UCSD-AML1 (cell line): ENCODE measurements around the gene TPSAB1.
"Not testable (repeated sequence)": the region's sequence is repeated elsewhere in the genome, so short reads cannot be mapped to it uniquely, and the experiment has no call there.

Source experiments
- DNase-seq: peaks from one replicate; lab custom pipeline; 2025; ENCODE audit not compliant: unreplicated experiment; lab: John Stamatoyannopoulos, UW

TPSAB1 gene

GRCh38 chr16:1264345-1265089, 24.0 kb downstream of the TPSAB1 start:
- no peak for DNase-seq

DNA sequence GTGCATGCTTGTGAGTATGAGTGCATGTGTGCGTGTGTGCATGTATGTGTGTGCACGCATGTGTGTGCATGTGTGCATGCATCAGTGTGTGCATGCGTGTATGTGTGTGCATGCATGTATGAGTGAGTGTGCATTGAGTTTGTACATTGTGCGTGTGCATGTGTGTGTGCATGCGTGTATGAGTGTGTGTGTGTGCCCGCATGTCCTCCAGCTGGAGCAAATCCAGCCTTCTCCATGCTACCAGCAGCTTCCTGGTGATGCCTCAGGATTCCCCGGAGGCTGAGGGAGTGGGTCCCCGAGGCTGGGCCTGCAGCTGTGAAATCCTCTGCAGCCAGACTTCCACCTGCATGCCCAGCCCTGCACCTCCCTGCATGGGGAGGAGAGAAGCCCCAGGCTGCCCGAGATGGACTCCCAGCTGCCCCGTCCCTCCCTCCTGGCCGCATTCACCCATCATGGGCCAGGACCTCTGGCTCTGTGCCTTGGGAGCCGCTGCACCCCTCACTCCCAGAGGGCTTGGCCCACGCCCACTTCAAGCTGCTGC, 24.7 kb downstream of the TPSAB1 start:
- no peak for DNase-seq

DNA sequence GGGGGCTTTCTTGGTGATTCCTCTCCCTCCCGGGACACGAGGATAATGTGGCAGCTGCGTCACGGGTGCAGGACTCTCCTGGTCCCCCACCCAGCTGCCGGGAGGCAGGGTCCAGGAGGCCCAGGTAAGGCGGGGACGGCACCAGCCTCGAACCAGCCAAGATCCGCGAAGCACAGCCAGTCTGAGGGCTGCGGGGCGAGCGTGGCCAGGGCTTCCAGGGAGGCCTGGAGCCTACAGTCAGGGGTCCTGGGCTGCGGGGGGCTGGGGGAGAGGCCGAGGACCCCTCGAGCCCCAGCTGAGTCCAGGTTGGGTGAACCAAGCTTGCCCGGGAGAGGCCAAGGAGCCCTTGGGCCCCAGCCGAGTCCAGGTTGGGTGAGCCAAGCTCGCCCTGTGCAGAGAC, 25.3 kb downstream of the TPSAB1 start:
- no peak for DNase-seq

DNA sequence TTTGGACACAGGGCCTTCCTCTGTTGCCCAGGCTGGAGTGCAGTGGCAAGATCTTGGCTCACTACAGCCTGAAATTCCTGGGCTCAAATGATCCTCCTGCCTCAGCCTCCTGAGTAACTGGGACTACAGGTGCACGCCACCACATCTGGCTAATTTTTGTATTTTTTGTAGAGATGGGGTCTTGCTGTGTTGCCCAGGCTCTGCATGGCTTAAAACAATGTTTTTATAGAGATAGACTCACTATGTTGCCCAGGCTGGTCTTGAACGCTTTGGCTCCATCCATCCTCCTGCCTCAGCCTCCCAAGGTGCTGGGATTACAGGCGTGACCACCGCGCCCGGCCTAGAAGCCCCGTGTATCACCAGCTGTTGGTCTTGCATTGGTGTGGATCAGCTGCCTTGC, 28.9 kb downstream of the TPSAB1 start:
- DNase-seq, result not testable (repeated sequence)

DNA sequence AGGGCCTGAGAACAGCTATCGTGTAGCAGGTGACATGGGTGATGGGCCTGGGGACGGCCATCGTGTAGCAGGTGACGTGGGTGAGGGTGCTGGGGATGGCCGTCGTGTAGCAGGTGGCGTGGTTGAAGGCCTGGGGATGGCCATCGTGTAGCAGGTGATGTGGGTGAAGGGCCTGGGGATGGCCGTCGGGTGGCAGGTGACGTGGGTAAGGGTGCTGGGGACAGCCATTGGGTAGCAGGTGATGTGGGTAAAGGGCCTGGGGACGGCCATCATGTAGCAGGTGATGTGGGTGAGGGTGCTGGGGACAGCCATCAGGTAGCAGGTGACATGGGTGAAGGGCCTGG, 30.8 kb downstream of the TPSAB1 start:
- no peak for DNase-seq

- not testable (repeated sequence) for DNase-seq
Observed at GRCh38 chr16:1271724-1272413, 31.4 kb downstream of the TPSAB1 start.

GRCh38 chr16:1272453-1273198, 32.1 kb downstream of the TPSAB1 start:
- no peak for DNase-seq

- no peak for DNase-seq
Observed at GRCh38 chr16:1273816-1274215, 33.3 kb downstream of the TPSAB1 start.

- DNase-seq, result no peak
Observed at GRCh38 chr16:1274767-1275166, 34.3 kb downstream of the TPSAB1 start.

DNA sequence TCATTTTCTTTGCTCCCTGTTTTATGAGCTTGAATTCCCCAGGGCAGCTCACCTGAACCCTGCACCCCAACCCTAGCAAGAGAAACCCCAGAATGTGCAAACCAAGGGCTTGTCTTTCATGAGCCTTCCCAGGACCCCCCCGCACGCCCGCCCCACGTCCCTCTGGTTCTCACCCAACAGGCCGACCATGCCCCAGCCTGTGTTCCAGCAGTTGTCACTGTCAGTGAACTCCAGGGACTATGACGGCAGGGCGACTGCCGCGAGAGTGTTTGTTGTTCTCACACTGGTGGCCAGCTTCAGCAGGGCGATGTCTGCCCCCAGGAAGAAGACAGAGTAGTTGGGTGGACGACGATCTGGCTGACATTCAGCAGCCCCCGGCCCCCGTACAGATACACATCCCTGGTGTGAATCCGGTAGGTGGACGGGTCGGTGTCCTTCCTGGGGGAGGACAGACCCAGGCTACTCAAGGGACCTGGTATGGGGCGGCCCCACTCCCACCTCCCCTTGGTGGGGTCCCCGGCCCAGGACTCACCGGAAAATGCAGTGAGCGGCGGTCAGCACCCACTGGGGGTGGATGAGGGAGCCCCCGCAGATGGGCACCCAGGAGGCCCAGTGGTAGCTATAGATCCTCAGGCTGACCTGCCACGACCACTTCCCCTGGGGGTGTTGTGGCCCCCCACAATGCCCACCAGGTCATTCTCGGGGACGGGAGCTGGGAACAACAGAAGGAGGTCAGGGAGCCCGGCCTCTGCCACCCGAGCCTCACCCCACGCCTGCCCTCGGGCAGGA, 35.5 kb downstream of the TPSAB1 start:
- DNase-seq, result no peak

GRCh38 chr16:1276580-1276878, 36.0 kb downstream of the TPSAB1 start:
- DNase-seq, result no peak

DNA sequence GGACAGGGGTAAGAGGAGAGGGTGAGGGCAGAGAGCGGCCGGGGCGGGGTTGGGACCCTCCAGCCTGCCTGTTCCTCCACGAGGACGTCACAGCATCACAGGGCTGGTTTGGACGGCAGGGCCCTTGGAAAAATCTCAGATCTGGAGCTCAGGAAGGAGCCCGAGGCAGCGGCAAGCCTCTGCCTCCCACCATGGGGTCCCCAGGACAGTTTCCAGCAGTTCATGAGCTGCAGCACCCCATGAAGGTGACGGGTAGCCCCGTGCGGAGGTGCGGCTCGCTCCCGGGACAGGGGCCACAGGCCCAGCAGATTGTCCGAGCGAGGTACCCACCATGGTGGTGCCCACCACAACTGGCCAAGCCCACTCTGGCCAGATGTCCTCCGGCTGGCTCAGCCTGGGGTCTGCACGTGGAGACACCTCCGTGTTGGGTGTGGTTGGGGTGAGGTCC, 36.7 kb downstream of the TPSAB1 start:
- DNase-seq, result no peak

GRCh38 chr16:1277617-1278282, 37.2 kb downstream of the TPSAB1 start:
- no peak for DNase-seq

DNA sequence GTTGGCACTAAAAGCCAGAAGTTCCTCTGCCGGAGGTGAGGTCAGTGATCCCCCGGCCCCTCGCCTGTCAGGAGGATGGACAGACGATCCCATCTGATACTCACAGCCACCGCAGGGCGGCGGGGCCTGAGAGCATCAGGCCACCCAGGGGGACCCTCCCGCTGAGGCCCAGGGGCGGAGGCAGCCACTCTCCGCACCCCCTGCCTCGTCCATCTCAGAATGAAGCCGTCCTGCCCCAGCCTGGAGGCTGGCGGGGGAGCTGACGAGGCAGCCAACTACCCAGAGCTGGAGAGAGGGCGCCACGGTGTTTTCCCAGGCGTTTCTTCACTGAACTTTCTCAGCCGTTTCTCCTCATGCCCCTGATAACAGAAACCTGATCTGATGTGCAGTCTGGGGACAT, 38.0 kb downstream of the TPSAB1 start:
- DNase-seq, result no peak

- no peak for DNase-seq
Observed at GRCh38 chr16:1279081-1279944, 38.8 kb downstream of the TPSAB1 start.

DNA sequence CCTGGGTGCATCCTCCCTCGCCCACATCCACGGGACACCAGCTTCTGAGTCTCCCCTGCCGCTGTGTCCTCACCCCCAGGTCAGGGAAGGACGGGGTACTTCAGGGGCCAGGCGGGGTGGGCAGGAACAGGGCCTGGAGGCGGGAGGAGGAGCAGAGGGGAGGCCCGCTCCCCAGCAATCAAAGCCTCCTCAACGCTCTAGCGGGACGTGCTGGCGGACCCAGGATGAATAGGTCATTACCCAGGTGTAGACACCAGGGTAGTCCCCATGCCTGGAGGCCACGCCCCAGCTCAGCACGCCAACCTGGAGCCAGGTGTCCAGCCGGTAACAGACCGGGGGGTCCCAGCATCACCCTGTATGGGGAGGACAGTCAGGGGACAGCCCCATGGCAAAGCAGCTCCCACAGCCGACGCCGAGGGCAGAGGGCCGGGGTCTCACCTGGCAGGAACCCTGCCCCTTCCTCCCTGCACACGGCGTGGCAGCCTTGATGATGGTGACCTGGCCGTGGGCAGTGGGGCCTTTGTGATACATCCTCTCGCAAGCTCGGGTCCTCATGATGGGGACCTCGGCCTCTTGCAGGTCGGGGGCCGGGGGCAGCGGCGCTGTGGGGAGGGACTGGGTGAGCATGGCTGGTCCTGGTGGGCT, 39.6 kb downstream of the TPSAB1 start:
- DNase-seq, result no peak

- no peak for DNase-seq
Observed at GRCh38 chr16:1280783-1281182, 40.3 kb downstream of the TPSAB1 start.

DNA sequence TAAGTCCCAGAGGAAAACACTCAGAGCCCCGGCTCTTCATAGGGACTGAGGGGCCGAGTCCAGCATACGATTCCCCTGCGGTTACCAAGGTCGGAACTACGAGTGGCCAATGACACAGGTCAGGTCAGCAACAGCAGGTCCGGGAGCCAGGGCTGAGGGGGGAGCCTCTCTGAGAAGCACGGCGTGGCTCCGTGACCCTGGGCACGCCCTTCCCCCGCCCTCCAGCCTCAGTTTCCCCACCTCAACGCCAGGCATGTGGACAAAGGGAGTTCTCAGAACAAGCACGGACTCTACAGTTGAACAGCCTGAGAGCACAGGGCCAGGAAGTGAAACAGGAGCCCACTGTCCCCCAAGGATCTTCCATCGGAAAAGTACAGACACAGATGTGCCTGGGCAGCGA, 41.0 kb downstream of the TPSAB1 start:
- no peak for DNase-seq

GRCh38 chr16:1282324-1282973, 41.9 kb downstream of the TPSAB1 start:
- DNase-seq, result no peak
